CD4-positive, alpha-beta T cell (primary cell): ENCODE measurements around the gene JCAD. TPM values are rescaled to one million over a fixed set of nuclear protein-coding genes. Genes with fewer than 3 reads are reported as not detected.

ENCODE experiments used
- ATAC-seq: fragments of 200-7000 bp; cut with Tn5 transposase; one replicate; pipeline ENCODE4 v1.10.0; 2022; ENCODE audit warnings: mild to moderate bottlenecking; ENCODE audit not compliant: poor library complexity
- CTCF ChIA-PET: fragments of 350-600 bp; sonication (Branson Sonifier 250); formaldehyde crosslinking; loops from one replicate; lab custom pipeline; 2021; ENCODE audit warnings: antibody characterized with exemption, inconsistent platforms; lab: Charles Lee
- POLR2A ChIA-PET: fragments of 350-600 bp; sonication (Branson Sonifier 250); formaldehyde crosslinking; loops from one replicate; lab custom pipeline; 2021; ENCODE audit warnings: antibody characterized with exemption, inconsistent platforms; lab: Charles Lee
- DNase-seq, 14 experiments: peaks; one replicate each; pipeline ENCODE4 v3.0.0-alpha.2; 2013 to 2020; ENCODE audit warnings: mixed read lengths in 2 of 14
- H3K27ac ChIP-seq, 2 donors: one replicate each; pipeline versions ENCODE4 v1.5.1 to v1.7.0; 2013; ENCODE audit warnings: low read length in 2 of 2, low read depth in 1 of 2, mild to moderate bottlenecking in 1 of 2
- H3K27me3 ChIP-seq, 2 experiments: 1 replicate in 1 of 2; 2 replicates in 1 of 2; pipeline versions ENCODE4 v1.6.1 to v1.7.0; 2013; ENCODE audit warnings: low read length in 2 of 2, control low read depth in 1 of 2, mild to moderate bottlenecking in 1 of 2, moderate library complexity in 1 of 2; ENCODE audit not compliant: insufficient read depth in 2 of 2, control insufficient read depth in 1 of 2
- H3K36me3 ChIP-seq: one replicate; pipeline ENCODE4 v1.6.1; 2013; ENCODE audit warnings: low read length, control low read depth; ENCODE audit not compliant: insufficient read depth
- H3K4me1 ChIP-seq: one replicate; pipeline ENCODE4 v1.6.1; 2013; ENCODE audit warnings: low read length, control low read depth; ENCODE audit not compliant: insufficient read depth
- H3K4me3 ChIP-seq: one replicate; pipeline ENCODE4 v1.5.1; 2013; ENCODE audit warnings: mild to moderate bottlenecking, low read length, moderate library complexity
- H3K9me3 ChIP-seq, 2 experiments: 1 replicate in 1 of 2; 2 replicates in 1 of 2; pipeline versions ENCODE4 v1.6.1 to v1.7.0; 2013; ENCODE audit warnings: low read length in 2 of 2, mild to moderate bottlenecking in 2 of 2, control low read depth in 1 of 2, moderate library complexity in 1 of 2; ENCODE audit not compliant: control insufficient read depth in 1 of 2, insufficient read depth in 1 of 2
- H3K27ac Mint-ChIP-seq: one replicate; pipeline ENCODE4 v1.8.0; 2020; ENCODE audit warnings: mixed read lengths
- H3K27me3 Mint-ChIP-seq: one replicate; pipeline ENCODE4 v1.8.0; 2021; ENCODE audit warnings: mixed read lengths
- H3K36me3 Mint-ChIP-seq: one replicate; pipeline ENCODE4 v1.8.0; 2021; ENCODE audit warnings: low read depth, mixed read lengths
- H3K4me1 Mint-ChIP-seq: one replicate; pipeline ENCODE4 v1.8.0; 2021; ENCODE audit warnings: low read depth, mixed read lengths
- H3K4me3 Mint-ChIP-seq: one replicate; pipeline ENCODE4 v1.8.0; 2020; ENCODE audit warnings: mild to moderate bottlenecking, mixed read lengths
- H3K9me3 Mint-ChIP-seq: one replicate; pipeline ENCODE4 v1.8.0; 2020; ENCODE audit warnings: mixed read lengths
- intact Hi-C, 2 experiments: fragments of 100-400 bp; cut with DNase I in 1 of 2; cut with micrococcal nuclease in 1 of 2; formaldehyde crosslinking; loops; one replicate each; pipeline versions ENCODE4 v1.15.1 to v1.9.0; 2023 to 2025; cut with DNase I, micrococcal nuclease
- total RNA-seq, 174 experiments: library from RNA in 2 of 174; stranded (reverse) in 2 of 174; gene quantifications; one replicate each; pipeline ENCODE4 v1.2.3 and lab custom pipeline; 2021 to 2026
- TF ChIP-seq, protein P1 (sequence below): fragments of 200-600 bp; IDR thresholded peaks from one replicate; pipeline ENCODE4 v1.8.0; 2022; ENCODE audit warnings: antibody characterized with exemption, mild to moderate bottlenecking

The JCAD gene
- total RNA-seq, 2 experiments from 2014 or later: not detected

DNA sequence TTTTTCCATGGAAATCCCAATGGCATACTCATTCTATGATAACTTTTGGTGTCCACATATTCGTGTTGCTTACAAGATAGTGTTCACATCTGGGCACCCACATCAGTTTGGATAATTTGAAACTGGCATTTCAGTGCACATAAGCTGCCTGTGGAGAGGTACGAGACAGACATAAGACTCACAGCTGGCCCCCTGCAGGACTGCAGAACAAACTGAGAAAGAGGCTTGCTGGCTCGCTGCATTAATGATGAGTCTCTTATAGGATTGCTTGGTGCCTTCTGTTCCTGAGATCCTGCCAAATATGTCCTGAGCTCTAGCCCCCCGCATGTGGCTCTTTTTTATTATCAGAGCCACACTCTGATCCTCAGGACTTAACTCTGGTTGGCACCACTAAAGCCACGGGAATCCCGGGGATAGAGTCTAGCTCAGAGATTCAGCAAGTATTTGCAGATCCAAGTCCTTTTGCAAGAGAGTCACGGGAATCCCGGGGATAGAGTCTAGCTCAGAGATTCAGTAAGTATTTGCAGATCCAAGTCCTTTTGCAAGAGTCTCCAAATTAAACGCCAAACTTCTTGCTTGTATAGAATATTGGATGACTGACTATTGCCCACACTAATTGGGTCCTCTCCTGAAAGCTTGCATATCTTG, 34.0 kb upstream of the JCAD start:
- ATAC-seq (no peak), DNase-seq (no peak)
- intact Hi-C loops: no loop called here
- Mint-ChIP-seq H3K4me1 (no peaks in the 10 kb centered on the region), H3K27ac (no peak overlapping the region), H3K27me3 (peaks cover 42% of the 10 kb centered on the region), H3K36me3 (no peaks in the 10 kb centered on the region), H3K9me3 (no peaks in the 10 kb centered on the region), H3K4me3 (no peak overlapping the region)
- CTCF ChIA-PET: no interaction called here
- Histone ChIP-seq H3K27ac (no peak overlapping the region), H3K4me1 (no peaks in the 10 kb centered on the region), H3K9me3 (no peaks in the 10 kb centered on the region), H3K4me3 (no peak overlapping the region), H3K36me3 (no peaks in the 10 kb centered on the region), H3K27me3 (peaks cover 0 to 4% of the 10 kb centered on the region in 2 experiments)
- POLR2A ChIA-PET: no interaction called here
- TF ChIP-seq, protein P1, sequence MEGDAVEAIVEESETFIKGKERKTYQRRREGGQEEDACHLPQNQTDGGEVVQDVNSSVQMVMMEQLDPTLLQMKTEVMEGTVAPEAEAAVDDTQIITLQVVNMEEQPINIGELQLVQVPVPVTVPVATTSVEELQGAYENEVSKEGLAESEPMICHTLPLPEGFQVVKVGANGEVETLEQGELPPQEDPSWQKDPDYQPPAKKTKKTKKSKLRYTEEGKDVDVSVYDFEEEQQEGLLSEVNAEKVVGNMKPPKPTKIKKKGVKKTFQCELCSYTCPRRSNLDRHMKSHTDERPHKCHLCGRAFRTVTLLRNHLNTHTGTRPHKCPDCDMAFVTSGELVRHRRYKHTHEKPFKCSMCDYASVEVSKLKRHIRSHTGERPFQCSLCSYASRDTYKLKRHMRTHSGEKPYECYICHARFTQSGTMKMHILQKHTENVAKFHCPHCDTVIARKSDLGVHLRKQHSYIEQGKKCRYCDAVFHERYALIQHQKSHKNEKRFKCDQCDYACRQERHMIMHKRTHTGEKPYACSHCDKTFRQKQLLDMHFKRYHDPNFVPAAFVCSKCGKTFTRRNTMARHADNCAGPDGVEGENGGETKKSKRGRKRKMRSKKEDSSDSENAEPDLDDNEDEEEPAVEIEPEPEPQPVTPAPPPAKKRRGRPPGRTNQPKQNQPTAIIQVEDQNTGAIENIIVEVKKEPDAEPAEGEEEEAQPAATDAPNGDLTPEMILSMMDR: no peak

DNA sequence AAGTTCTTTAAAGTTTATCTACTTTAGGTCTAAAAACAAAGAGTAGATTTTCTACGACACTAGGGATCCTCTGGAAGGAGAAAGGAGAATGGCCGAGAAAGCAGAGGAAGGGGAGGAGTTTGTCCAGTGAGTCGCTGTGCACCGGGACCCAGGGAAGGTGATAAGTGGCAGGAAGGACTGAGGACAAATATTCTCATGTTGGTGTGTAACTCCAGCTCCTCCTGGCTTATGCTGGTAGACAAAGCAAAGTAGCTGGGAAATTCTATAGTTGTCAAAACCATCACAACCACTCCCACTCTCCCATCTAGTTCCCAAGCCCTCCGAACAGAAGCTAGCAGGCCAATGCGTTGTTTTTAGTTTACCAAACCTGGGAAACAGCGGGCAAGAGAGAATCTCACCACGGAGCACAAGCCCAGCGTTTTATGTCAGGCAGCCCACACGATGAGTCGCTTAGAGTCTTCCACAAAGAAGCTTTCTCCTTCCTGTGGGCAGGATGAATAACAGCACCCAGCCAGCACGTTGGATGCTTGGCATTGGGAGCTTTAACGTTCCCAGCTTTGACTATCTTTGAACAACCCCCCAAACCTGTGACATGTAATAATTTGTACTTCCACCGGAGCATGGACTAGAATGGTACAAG, 32.9 kb upstream of the JCAD start:
- DNase-seq (no peak), ATAC-seq (no peak)
- ChIA-PET POLR2A (interaction anchor here (0.6 kb wide), 1 partner anchor 531 kb away, joined by 3 read pairs; no protein-coding TSS in a partner anchor), CTCF (no interaction called here)
- Histone ChIP-seq H3K9me3 (no peaks in the 10 kb centered on the region), H3K4me1 (no peaks in the 10 kb centered on the region), H3K36me3 (no peaks in the 10 kb centered on the region), H3K27me3 (no peaks in the 10 kb centered on the region), H3K27ac (no peak overlapping the region), H3K4me3 (no peak overlapping the region)
- no peak overlapping the region for H3K4me3 Mint-ChIP-seq
- H3K36me3 Mint-ChIP-seq: no peaks in the 10 kb centered on the region
- H3K27ac Mint-ChIP-seq: no peak overlapping the region
- intact Hi-C loops: no loop called here
- peaks cover 46% of the 10 kb centered on the region for H3K27me3 Mint-ChIP-seq
- no peaks in the 10 kb centered on the region for H3K9me3 Mint-ChIP-seq
- H3K4me1 Mint-ChIP-seq: no peaks in the 10 kb centered on the region
- TF ChIP-seq, protein P1: no peak

DNA sequence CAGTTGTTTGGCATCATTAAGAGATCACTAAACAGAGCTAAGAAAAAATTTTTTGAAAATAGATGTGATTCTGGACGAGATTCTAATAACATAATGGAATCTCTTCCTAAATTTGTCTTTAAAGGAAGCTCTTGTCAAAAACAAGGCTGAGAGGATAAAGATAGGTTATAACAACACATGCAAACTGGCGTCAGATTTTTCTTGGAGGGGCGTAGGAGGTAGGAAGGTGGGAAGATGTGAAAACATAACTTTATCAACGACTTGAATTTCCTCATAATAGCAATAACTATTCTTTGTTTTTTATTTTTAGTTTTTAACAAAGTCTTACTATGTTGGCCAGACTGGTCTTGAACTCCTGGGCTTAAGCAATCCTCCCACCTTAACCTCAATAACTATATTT, 31.8 kb upstream of the JCAD start:
- Histone ChIP-seq H3K4me1 (no peaks in the 10 kb centered on the region), H3K27ac (no peak overlapping the region), H3K9me3 (no peaks in the 10 kb centered on the region), H3K4me3 (no peak overlapping the region), H3K36me3 (no peaks in the 10 kb centered on the region), H3K27me3 (no peaks in the 10 kb centered on the region)
- POLR2A ChIA-PET: no interaction called here
- no peak overlapping the region for H3K27ac Mint-ChIP-seq
- no peaks in the 10 kb centered on the region for H3K36me3 Mint-ChIP-seq
- H3K4me3 Mint-ChIP-seq: no peak overlapping the region
- CTCF ChIA-PET: no interaction called here
- no peaks in the 10 kb centered on the region for H3K4me1 Mint-ChIP-seq
- intact Hi-C loops: no loop called here
- no peaks in the 10 kb centered on the region for H3K9me3 Mint-ChIP-seq
- TF ChIP-seq, protein P1: no peak
- DNase-seq (no peak), ATAC-seq (no peak)
- H3K27me3 Mint-ChIP-seq: peaks cover 46% of the 10 kb centered on the region
